ENCODE measurements around the gene CFHR3.
A peak's percentile ranks its signal among the peaks of the same experiment; 100 is the strongest.
"Not testable (repeated sequence)": the region's sequence is repeated elsewhere in the genome, so short reads cannot be mapped to it uniquely, and the experiment has no call there.

The CFHR3 gene

GRCh38 chr1:196774603-196775002 lies at the start of gene CFHR3:
Gene CFHR3, plus strand, starts transcription at chr1:196774840. Its CDS starts 47 bp downstream, at chr1:196774887.
- DNase-seq (ENCODE audit: low spot score): no peak

- DNase-seq (ENCODE audit: low spot score): no peak
Observed at GRCh38 chr1:196732526-196732925, 42.1 kb upstream of the CFHR3 start.

GRCh38 chr1:196733091-196733970 lies 41.3 kb upstream of the CFHR3 start:
- DNase-seq (ENCODE audit: low spot score): no peak

- no peak for DNase-seq (ENCODE audit: low spot score)
Observed at GRCh38 chr1:196734006-196734405, 40.6 kb upstream of the CFHR3 start.

GRCh38 chr1:196734460-196734859 lies 40.2 kb upstream of the CFHR3 start:
- no peak for DNase-seq (ENCODE audit: low spot score)

- no peak for DNase-seq (ENCODE audit: low spot score)
Observed at GRCh38 chr1:196738730-196739129, 35.9 kb upstream of the CFHR3 start.

GRCh38 chr1:196743244-196743643 lies 31.4 kb upstream of the CFHR3 start:
- DNase-seq (ENCODE audit: low spot score): peak; percentile 18

- not testable (repeated sequence) for DNase-seq (ENCODE audit: low spot score)
Observed at GRCh38 chr1:196765019-196765740, 9.5 kb upstream of the CFHR3 start.

GRCh38 chr1:196769823-196770222 lies 4.8 kb upstream of the CFHR3 start:
- DNase-seq (ENCODE audit: low spot score): not testable (repeated sequence)

- DNase-seq (ENCODE audit: low spot score): no peak
Observed at GRCh38 chr1:196773713-196774112, 927 bp upstream of the CFHR3 start.

- no peak for DNase-seq (ENCODE audit: low spot score)
Observed at GRCh38 chr1:196774175-196774574, 465 bp upstream of the CFHR3 start.

- no peak for DNase-seq (ENCODE audit: low spot score)
Observed at GRCh38 chr1:196777603-196778002, 3.0 kb downstream of the CFHR3 start.

- DNase-seq (ENCODE audit: low spot score): no peak
Observed at GRCh38 chr1:196779093-196779492, 4.5 kb downstream of the CFHR3 start.

- not testable (repeated sequence) for DNase-seq (ENCODE audit: low spot score)
Observed at GRCh38 chr1:196791252-196791651, 16.6 kb downstream of the CFHR3 start.

- DNase-seq (ENCODE audit: low spot score): not testable (repeated sequence)
Observed at GRCh38 chr1:196794103-196794502, 19.5 kb downstream of the CFHR3 start.

GRCh38 chr1:196797891-196798290 lies 23.3 kb downstream of the CFHR3 start:
- no peak for DNase-seq (ENCODE audit: low spot score)

GRCh38 chr1:196801920-196802319 lies 27.3 kb downstream of the CFHR3 start:
- not testable (repeated sequence) for DNase-seq (ENCODE audit: low spot score)

- DNase-seq (ENCODE audit: low spot score): no peak
Observed at GRCh38 chr1:196808529-196809235, 34.0 kb downstream of the CFHR3 start.

- DNase-seq (ENCODE audit: low spot score): not testable (repeated sequence)
Observed at GRCh38 chr1:196817442-196817841, 42.8 kb downstream of the CFHR3 start.

- DNase-seq (ENCODE audit: low spot score): not testable (repeated sequence)
Observed at GRCh38 chr1:196819531-196819930, 44.9 kb downstream of the CFHR3 start, which contains the start of gene CFHR1. Gene CFHR1, plus strand, starts transcription at chr1:196819731. Its CDS starts 114 bp downstream, at chr1:196819845.

GRCh38 chr1:196827860-196828259 lies 53.2 kb downstream of the CFHR3 start:
- DNase-seq (ENCODE audit: low spot score): not testable (repeated sequence)

Data from AG20443 (cell line).